COR-L47 (cell line): ENCODE measurements around the gene STATH.
"Not testable (repeated sequence)": the region's sequence is repeated elsewhere in the genome, so short reads cannot be mapped to it uniquely, and the experiment has no call there.

ENCODE experiments used
- DNase-seq: peaks from one replicate; lab custom pipeline; 2025; lab: John Stamatoyannopoulos, UW

STATH gene

GRCh38 chr4:69995526-69996016 is at the start of gene STATH:
TSS of gene STATH (plus strand) at chr4:69995966. CDS start at chr4:69998438, 2,472 bp downstream.
- DNase-seq = no peak

GRCh38 chr4:69951602-69952001 is 44.2 kb upstream of the STATH start:
- DNase-seq = no peak

- DNase-seq = no peak
Measured at GRCh38 chr4:69957209-69957608, 38.6 kb upstream of the STATH start.

GRCh38 chr4:69965628-69966027 is 30.1 kb upstream of the STATH start, which contains the start of gene CSN2:
TSS of gene CSN2 (minus strand) at chr4:69965728. CDS start at chr4:69960995, 4,733 bp downstream.
- no peak for DNase-seq

GRCh38 chr4:69970071-69970470 is 25.7 kb upstream of the STATH start:
- no peak for DNase-seq

GRCh38 chr4:69974631-69975030 is 21.1 kb upstream of the STATH start:
- no peak for DNase-seq

GRCh38 chr4:69977582-69977981 is 18.2 kb upstream of the STATH start:
- no peak for DNase-seq

GRCh38 chr4:69984030-69984443 is 11.7 kb upstream of the STATH start:
- DNase-seq = peak; percentile 63

- no peak for DNase-seq
Measured at GRCh38 chr4:69986663-69987062, 9.1 kb upstream of the STATH start.

- no peak for DNase-seq
Measured at GRCh38 chr4:69991016-69991415, 4.8 kb upstream of the STATH start.

GRCh38 chr4:69994782-69995181 is 984 bp upstream of the STATH start:
- no peak for DNase-seq

GRCh38 chr4:69999420-69999819 is 3.7 kb downstream of the STATH start:
- DNase-seq = no peak

GRCh38 chr4:70000711-70001110 is 4.9 kb downstream of the STATH start:
- DNase-seq = no peak

- DNase-seq = no peak
Measured at GRCh38 chr4:70002507-70002906, 6.7 kb downstream of the STATH start.

- DNase-seq = no peak
Measured at GRCh38 chr4:70008771-70009170, 13.0 kb downstream of the STATH start.

GRCh38 chr4:70019006-70019405 is 23.2 kb downstream of the STATH start:
- DNase-seq = not testable (repeated sequence)

GRCh38 chr4:70023218-70023617 is 27.5 kb downstream of the STATH start:
- DNase-seq = no peak

GRCh38 chr4:70027011-70027410 is 31.2 kb downstream of the STATH start:
- DNase-seq = no peak

GRCh38 chr4:70028159-70028558 is 32.4 kb downstream of the STATH start, which contains the start of gene HTN3:
TSS of gene HTN3 (plus strand) at chr4:70028459. CDS start at chr4:70030741, 2,282 bp downstream.
- not testable (repeated sequence) for DNase-seq

- not testable (repeated sequence) for DNase-seq
Measured at GRCh38 chr4:70037559-70037958, 41.8 kb downstream of the STATH start.

GRCh38 chr4:70039928-70040327 is 44.2 kb downstream of the STATH start:
- not testable (repeated sequence) for DNase-seq

- no peak for DNase-seq
Measured at GRCh38 chr4:70041652-70042286, 46.0 kb downstream of the STATH start.

- not testable (repeated sequence) for DNase-seq
Measured at GRCh38 chr4:70050138-70050537, 54.4 kb downstream of the STATH start, which contains the start of gene HTN1. TSS of gene HTN1 (plus strand) at chr4:70050438. CDS start at chr4:70053077, 2,639 bp downstream.
